GM11168 (cell line): ENCODE data around the gene SLC22A1.

ENCODE experiments used
- in situ Hi-C: fragments of 300-500 bp; cut with MboI; formaldehyde crosslinking; loops from one replicate; pipeline ENCODE4 v1.12.0; 2022; ENCODE audit warnings: low sequenced_read_pairs; ENCODE audit not compliant: unreplicated experiment

The SLC22A1 gene

DNA sequence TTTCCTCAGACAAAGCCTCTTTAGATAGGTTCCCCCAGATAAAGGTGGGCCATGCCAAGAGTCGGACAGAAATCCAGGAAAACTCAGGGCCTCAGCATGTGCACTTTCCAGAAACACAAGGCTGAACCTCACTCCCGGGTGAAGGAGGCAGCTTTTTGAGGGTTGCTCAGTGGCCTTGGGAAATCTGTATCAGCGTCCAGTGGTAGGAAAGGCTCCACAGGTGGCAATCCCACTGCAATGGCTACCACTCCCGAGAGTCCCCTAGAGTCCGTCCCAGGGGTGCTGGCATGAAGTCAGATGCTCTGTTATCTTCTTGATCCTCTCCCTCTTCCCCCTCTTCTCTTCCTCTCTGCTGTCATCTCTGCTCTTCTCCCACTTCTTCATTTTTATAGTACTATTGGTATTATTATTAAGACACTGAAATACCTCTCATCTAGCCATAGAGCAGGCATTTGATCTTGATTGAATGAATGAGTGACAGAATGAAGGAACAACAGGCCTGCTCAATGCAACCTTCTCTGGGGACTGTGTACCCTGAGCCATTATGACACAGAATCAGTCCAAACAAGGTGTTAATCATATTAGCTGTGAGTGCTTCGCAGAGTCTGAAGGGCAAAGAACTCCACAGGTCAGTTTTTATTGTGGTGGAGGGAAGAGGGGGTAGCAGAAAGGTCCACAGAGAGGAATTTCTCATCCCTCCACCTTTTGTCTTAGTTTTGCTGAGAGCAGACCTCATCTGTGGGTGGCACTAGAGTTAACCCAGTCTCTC, 13.3 kb downstream of the SLC22A1 start:
- in situ Hi-C loops: no loop called here

DNA sequence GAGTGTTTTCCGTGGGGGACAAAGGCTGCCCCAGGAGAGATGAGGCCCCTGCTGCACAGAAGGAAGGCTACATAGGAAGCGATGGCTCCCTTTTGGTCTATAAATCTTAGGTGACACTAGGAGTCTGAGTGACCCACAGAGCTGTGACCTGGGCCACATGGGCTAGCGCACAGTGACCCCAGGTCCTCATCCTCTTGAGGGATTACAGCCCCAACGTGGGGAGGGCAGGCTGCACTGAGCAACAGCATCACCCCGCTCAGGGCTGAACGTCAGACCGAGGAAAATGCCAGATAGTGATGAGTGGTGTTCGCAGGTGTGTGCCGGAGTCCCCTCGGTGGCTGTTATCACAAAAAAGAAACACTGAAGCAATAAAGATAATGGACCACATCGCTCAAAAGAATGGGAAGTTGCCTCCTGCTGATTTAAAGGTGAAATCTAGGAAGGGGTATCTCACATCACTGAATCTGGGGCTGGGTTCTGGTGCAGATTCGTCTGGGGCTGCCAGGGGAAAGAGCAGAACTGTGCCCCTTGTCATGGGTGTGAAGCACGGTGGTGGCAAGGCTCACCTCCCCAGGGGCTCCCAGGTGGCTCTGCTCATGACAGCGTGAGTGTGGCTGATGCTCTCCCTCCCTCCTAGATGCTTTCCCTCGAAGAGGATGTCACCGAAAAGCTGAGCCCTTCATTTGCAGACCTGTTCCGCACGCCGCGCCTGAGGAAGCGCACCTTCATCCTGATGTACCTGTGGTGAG, 14.5 kb downstream of the SLC22A1 start:
- in situ Hi-C loops: no loop called here

DNA sequence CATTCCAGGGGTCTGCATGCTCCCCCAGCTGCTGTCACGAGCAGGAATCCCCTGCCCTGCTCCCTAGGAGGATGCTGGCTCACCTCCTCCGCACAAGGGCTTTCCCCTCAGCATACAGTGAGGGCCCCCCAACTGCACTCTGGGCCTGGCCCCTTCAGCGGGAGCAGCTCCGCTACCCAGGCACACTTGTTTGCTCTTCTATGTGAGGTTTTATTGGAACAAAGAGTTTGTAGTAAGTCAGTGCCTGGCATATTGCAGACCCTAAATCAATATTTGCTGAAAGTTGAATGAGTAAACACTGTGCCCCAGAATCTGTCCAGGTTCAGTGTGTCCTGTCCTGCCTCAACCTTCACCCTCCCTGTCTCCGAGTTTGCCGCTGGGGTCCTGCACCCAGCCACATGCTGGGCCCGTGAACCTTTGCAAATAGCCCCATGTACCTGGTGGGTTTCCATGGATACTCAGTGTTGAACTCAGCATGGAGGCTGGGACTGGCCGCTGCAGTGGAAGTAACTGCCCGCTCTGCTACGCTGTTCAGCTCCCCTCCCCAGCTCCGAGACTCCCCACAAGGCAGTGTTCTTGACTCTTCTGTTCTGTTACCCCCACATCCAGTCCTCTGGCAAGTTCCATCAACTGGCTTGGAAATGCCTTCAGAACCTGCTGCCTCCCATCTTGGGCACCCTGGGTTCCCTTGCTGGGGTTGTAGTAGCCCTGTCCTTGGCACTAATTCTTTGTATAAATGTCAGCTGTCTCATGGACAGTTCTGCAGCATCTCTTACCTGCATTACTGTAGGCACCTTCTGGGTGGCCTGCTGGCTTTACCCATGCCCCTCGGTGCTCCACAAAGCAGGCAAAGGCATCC, 15.7 kb downstream of the SLC22A1 start:
- in situ Hi-C loops: no loop called here

DNA sequence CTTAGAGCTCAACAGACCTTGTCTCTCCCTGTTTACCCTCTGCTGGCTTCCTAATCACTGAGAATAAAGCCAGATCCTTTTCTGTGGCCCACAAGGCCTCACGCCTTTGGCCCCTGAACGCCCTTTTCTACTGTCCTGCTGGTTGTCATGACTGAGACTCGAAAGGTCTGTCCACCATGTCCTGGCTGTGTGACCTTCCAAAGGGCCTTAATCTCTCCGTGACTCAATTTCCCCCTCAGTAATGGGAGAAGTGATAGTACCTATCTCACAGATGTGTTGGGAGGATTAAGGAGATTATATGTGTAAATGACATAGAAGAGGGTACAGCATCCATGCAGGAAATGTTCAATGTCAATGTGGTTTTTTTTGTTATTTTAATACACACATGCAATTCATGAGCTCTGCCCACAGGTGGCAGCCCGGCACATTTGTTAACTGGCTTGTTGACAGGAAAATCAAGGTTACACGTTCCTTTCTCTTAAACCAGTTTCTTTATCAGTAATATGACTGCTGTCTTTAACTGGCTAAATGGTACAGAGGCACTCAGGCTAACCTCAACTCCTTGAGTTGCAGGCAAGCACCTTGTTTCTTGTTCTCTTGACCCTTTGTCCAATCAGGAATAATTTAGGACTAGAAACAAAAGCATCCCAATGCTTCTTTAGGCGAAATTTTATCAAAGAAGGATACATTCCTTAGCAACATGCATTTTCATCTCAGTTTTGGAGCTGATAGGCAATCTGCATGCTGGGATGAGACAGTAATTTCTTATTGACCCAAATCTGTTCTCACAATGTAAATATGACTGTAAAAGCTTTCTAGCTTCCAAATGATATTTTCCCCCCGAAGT, 16.6 kb downstream of the SLC22A1 start:
- in situ Hi-C loops: no loop called here

DNA sequence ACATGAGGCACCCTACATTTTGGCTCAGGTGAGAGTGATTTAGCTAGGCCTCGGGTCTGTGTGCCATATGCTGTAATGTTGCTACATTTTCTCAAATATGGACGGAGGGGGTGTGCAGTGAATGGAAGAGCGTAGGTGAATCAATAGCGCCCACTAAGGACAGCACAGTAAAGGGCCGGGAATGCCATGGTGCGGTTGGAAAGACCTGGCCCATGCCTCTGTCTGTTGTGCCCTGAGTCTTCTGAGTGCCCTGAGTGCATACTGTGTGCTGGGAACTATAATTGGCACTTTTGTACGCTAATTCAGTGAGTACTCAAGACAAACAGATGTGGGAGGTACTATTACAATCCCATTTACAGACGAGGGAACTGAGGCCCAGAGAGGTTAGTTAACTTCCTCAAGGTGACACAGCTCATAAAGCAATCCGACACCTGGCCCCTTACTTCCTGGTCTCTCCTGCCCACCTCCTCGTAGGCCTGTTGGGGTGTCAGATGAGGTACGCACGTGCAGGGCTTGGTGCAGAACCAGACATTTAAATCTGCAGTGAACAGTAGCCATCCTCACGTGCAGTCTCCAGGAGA, 17.3 kb downstream of the SLC22A1 start:
- in situ Hi-C loops: no loop called here

DNA sequence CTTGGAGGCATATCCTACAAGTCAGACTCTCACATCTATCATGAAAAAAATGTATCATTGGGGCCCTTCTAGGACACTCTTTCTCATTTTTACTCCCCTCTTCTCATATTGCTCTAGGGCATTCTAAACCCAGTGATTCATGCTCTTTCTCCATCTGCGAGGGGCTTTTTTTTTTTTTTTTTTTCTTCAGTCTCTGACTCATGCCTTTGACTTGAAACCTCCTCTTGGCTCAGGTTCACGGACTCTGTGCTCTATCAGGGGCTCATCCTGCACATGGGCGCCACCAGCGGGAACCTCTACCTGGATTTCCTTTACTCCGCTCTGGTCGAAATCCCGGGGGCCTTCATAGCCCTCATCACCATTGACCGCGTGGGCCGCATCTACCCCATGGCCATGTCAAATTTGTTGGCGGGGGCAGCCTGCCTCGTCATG, 17.8 kb downstream of the SLC22A1 start:
- in situ Hi-C loops: no loop called here

DNA sequence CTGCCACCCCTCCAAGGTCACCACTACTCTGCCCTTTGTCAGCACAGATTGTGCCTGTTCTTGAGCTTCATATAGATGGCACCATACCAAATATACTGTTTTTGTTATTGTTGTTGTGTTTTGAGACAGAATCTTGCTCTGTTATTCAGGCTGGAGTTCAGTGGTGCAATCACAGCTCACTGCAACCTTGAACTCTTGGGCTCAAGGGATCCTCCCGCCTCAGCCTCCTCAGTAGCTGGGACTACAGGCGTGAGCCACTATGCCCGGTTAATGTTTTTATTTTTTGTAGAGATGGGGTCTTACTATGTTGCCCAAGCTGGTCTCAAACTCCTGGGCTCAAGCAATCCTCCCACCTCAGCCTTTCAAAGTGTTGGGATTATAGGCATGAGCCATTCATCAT, 18.9 kb downstream of the SLC22A1 start:
- in situ Hi-C loops: loop anchor here (10.0 kb wide), 1 partner anchor 314 kb away; no protein-coding TSS in a partner anchor

DNA sequence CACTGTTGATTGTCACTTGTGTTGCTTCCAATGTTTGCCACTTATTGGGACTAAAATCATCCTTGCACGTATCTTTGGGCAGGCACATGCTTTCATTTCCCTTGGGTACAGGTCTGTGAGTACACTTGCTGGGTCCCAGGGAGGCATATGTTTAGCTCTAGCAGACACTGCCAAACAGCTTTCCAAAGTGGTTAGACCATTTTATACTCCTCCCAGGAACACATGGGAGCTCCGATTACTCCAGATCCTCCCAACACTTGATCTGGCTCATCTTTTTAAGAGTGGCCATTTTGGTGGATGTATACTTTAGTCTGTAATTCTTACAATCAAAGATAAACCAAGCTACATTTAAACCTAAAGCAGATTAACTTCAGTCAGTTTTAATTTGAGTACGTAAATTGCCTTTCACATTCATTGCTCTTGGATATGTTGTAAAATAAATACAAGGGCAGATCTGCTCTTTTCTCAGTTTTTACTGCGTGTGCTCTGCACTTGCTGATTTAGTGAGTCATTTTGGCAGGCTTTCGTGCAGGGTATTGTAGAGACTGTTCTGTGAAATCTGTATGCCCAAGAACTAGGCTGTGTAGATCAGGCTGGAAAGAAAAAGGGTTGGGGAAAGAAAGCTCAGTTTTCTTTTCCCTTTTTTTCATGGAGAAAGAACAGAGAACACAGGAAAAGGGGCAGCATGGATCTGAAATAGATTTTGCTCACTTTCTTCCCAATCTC, 19.5 kb downstream of the SLC22A1 start:
- in situ Hi-C loops: loop anchor here (10.0 kb wide), 1 partner anchor 314 kb away; no protein-coding TSS in a partner anchor

DNA sequence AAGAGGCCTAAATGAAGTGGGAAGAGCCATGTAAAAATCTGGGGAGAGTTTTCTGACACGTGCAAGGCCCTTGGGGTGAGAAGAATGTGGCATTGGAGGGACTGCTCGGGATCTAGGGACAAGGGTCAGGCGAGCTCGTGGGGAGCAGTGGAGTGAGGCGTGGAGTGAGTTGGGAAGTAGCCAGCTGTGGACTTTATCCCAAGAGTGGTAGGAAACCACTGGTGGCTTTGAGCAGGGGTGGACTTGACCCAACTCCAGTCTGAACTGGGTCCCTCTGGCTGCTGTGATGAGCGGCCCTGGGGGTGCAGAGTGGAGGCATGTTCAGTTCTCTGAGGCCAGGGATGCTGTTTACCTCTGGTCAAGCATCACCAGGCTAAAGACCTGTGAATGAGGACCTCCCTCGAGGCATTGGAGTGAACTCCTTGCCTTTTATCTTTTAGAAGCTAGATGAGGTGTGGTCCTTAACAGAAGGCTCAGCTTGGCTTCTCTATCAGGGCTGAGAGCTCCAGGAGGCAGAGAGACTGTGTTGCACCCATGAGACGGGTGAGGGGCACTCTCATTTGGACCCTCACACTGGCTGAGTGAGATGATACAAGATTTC, 20.6 kb downstream of the SLC22A1 start:
- in situ Hi-C loops: loop anchor here (10.0 kb wide), 1 partner anchor 313 kb away; no protein-coding TSS in a partner anchor

DNA sequence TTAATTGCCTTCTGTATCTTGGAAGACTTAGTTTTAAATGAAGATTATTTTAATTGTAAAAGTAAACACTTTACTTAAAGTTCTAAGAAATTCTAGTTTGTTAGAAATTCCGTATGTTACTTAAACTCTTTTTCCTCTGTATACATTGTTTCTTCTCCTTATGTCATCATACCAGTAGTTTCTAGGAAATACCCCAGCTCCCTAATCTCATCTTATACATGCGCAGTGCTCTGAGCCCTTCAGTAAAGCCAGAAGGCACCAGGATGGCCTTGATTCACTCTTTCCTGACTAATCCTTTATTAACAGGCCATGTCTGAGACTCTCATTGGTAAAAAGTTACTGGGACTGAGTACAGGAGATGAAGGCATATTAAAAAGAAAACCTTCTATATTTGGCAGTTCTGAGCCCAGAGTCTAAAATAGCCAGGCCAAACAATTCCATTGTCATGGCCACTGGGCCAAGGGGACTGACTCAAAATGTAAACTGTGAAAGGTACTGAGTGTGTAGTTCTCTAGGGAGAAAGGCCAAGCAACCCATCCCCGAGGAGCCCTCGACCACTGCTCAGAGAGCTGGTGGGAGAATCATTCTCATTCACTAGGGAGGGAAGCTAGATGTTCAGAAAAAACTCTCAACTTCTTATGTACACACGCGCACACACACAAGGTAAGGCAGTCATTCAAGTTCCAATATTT, 25.0 kb downstream of the SLC22A1 start:
- in situ Hi-C loops: loop anchor here (10.0 kb wide), 1 partner anchor 308 kb away; no protein-coding TSS in a partner anchor

DNA sequence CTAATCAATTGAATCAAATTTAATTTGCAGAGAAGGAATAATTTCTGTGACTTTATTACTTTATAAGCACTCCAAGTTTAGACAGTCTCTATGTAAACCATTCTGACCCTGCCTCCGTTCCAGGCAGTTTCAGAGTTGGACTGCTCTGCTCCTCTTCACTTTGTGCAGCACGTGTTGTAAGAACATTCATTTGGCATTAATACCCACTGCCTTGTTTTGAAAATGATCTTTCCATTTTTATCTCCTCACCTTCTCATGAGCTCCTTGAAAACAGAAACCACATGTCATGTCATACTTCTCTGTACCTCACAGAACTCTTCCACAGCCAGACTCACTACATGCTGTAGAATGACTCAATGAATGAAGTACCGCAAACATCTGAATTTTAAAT, 25.5 kb downstream of the SLC22A1 start:
- in situ Hi-C loops: loop anchor here (10.0 kb wide), 1 partner anchor 308 kb away; no protein-coding TSS in a partner anchor

DNA sequence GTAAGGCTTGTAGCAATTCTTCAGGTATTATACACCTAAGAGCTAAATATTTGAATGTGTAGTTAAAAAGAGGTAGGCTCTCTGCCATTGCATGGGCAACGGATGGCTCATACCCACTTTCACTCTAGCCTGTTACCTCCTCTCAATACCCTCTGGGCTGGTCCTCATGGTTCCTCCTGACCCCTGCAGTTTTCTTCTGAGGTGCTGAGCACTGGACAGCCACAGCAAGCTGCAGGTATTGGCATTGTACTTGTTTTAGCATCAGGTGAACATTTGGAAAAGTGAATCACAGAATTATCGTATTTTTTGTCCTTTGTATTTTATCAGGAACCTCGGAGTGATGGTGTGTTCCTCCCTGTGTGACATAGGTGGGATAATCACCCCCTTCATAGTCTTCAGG, 32.9 kb downstream of the SLC22A1 start:
- in situ Hi-C loops: no loop called here

DNA sequence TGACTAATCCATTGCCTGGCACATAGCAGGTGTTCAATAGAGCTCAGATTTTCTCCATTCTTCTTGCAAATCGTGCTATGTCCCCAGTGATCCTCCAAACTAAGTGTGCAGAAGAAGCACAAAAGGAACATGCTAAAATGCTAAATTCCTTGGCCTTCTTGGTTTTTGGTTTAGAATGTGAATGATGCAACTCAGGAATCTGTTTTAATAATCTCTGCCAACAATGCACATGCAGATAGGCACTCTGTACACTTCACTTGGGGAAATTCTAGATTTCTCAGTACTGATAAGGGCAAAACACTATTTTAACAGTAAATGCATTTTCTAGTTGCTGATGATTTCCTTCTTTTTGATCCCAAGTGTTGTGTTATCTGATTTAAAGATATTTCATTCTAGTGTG, 35.2 kb downstream of the SLC22A1 start:
- in situ Hi-C loops: no loop called here

DNA sequence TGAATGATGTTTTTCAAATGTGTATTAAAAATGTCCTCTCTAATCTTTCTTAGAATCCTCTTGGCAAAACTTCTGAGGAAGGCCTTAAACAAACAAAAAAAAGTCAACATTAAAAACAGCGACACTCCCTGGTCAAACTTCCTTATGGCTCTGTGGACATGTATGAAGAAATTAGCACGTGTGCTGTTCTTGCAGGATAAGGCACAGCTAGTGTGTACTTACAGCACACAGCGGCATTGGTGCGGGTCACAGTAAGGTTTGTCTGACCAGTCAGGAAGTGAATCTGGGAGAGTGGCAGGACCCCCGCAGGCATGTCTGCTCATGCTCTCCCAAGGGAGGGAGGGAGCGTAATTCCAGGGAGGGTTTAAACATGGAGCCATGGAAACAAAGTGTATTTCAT, 38.8 kb downstream of the SLC22A1 start:
- in situ Hi-C loops: no loop called here

DNA sequence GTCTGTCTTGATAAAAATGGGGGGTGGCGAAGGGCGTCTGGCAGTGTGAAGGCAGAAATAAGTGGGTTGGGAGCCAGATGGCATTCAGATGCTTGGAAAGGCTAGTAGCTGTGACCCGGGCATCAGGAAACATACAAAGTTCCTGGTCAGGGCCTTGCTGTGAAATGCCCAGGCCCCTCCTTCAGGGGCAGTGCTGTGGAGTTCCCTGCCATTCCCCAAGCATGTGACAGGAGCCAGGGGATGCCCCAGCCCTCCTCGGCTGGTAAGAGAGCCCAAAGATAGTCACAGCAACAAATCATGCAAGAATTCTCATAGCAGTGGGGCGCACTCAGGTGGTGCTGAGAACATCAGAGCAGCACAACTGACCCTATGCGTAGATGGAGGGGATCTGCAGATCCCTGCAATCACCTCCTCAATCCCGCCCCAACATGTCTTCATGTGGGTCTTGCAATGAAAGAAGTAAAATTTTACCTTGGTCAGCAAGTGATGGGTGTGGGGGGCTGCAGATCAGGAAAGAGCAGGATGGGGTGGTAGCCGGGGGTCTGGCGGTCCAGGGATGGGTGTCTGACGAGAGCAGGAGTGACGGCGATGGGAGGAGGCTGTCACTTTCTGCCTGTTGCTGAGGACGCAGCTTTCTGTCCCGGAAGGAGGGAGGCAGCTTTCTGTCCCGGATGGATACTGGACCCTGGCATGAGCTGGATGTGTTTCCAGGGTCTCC, 39.5 kb downstream of the SLC22A1 start:
- in situ Hi-C loops: no loop called here

DNA sequence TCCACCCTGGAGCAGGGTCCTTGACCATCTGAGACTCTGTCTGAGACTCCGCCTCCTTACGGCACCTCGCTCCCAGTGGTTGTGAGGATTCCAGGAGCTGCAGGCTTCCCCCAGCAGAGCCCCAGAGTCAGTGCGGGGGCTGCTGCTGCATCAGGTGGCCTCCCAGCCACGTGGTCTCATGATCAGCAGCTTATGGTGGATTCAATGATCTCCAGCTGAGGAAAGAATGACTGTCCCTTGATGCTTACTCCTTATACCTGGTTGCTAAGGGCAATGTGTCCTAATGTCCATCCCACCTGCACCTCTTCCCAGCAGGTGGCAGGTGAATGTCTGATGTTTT, 40.0 kb downstream of the SLC22A1 start:
- in situ Hi-C loops: no loop called here

DNA sequence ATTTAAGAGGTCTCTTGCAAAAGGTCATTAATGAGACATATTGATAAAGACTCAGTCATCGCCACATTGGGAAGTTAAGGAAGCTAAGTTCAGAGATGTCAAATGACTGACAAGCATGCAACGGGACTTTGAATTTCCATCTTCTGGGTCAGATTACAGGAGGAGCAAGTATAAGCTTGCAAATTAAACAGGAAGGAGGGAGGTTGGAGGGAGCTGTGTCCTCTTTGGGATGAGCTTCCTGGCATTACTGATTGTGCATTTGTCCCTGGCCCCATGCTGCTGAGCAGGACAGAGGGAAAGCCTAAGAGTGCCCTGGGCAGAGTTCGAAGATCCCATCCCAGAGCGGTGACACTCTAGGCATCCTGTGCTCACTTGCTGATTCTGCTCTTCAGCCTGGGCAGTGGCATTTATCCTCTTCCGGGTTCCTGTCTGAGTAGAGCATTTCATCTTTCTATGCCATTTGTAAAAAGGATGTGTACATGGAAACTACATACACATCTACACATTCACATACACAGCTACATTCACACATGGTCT, 40.5 kb downstream of the SLC22A1 start:
- in situ Hi-C loops: no loop called here
